GM23248 (cell line): ENCODE results near the gene MTMR11. TPM values are rescaled to one million over a fixed set of nuclear protein-coding genes. Genes with fewer than 3 reads are reported as not detected.
"Not testable (repeated sequence)": the region's sequence is repeated elsewhere in the genome, so short reads cannot be mapped to it uniquely, and the experiment has no call there.

Experiments
- DNase-seq: peaks from one replicate; pipeline ENCODE4 v3.0.0-alpha.2; 2015
- H2AFZ ChIP-seq: fragments of 200-600 bp; sonication (generic); 2 replicates; pipeline ENCODE4 v1.6.1; 2016; ENCODE audit warnings: antibody characterized with exemption
- H3F3A ChIP-seq: fragments of 200-600 bp; sonication (generic); 2 replicates; pipeline ENCODE4 v1.6.1; 2016; ENCODE audit warnings: mild to moderate bottlenecking, antibody characterized with exemption, mixed run types; ENCODE audit not compliant: insufficient read depth
- H3K27ac ChIP-seq: fragments of 200-600 bp; sonication (generic); 2 replicates; pipeline ENCODE4 v1.5.1; 2016; ENCODE audit warnings: mild to moderate bottlenecking
- H3K27me3 ChIP-seq: fragments of 200-600 bp; sonication (generic); replicated peaks from 2 replicates; pipeline ENCODE4 v1.6.1; 2016; ENCODE audit warnings: mild to moderate bottlenecking; ENCODE audit not compliant: insufficient read depth
- H3K36me3 ChIP-seq: fragments of 200-600 bp; sonication (generic); 2 replicates; pipeline ENCODE4 v1.6.1; 2016; ENCODE audit warnings: low read depth, mild to moderate bottlenecking
- H3K4me1 ChIP-seq: fragments of 200-600 bp; sonication (generic); 2 replicates; pipeline ENCODE4 v1.6.1; 2016; ENCODE audit warnings: mild to moderate bottlenecking; ENCODE audit not compliant: insufficient read depth
- H3K4me2 ChIP-seq: fragments of 200-600 bp; sonication (generic); one replicate; pipeline ENCODE4 v1.6.1; 2016; ENCODE audit warnings: mild to moderate bottlenecking; ENCODE audit not compliant: unreplicated experiment
- H3K4me3 ChIP-seq: fragments of 200-600 bp; sonication (generic); 2 replicates; pipeline ENCODE4 v1.5.1; 2016; ENCODE audit warnings: mild to moderate bottlenecking
- H3K79me2 ChIP-seq: fragments of 200-600 bp; sonication (generic); 2 replicates; pipeline ENCODE4 v1.6.1; 2016; ENCODE audit warnings: mild to moderate bottlenecking; ENCODE audit not compliant: insufficient read depth
- H3K9ac ChIP-seq: fragments of 200-600 bp; sonication (generic); 2 replicates; pipeline ENCODE4 v1.6.1; 2016; ENCODE audit warnings: mild to moderate bottlenecking
- H3K9me2 ChIP-seq: fragments of 200-600 bp; sonication (generic); 2 replicates; pipeline ENCODE4 v1.6.1; 2016; ENCODE audit warnings: mixed run types, mild to moderate bottlenecking, moderate library complexity; ENCODE audit not compliant: insufficient read depth
- H3K9me3 ChIP-seq: fragments of 200-600 bp; sonication (generic); one replicate; pipeline ENCODE4 v1.6.1; 2017; ENCODE audit warnings: low read depth
- H4K20me1 ChIP-seq: fragments of 200-600 bp; sonication (generic); 2 replicates; pipeline ENCODE4 v1.6.0; 2016; ENCODE audit not compliant: insufficient read depth
- EZH2 ChIP-seq: fragments of 200-600 bp; sonication (generic); IDR thresholded peaks from 2 replicates; pipeline ENCODE4 v1.6.1; 2018; ENCODE audit warnings: antibody characterized with exemption, mild to moderate bottlenecking; ENCODE audit not compliant: insufficient read depth, poor library complexity, severe bottlenecking
- EZH2phosphoT487 ChIP-seq: fragments of 200-600 bp; sonication (generic); IDR thresholded peaks from 2 replicates; pipeline ENCODE4 v1.6.1; 2018; ENCODE audit warnings: antibody characterized with exemption, moderate library complexity, mild to moderate bottlenecking, low read depth; ENCODE audit not compliant: insufficient read depth
- WGBS, 2 experiments: methylation state at CpG; one replicate each; pipeline ENCODE4 v1.1.6; 2015 to 2017; ENCODE audit warnings: low lambda C conversion rate in 2 of 2, low coverage in 1 of 2; ENCODE audit errors: missing lambda C conversion rate in 2 of 2; 5-methylcytosine and 5-hydroxymethylcytosine counted together
- in situ Hi-C: fragments of 300-500 bp; cut with MboI; formaldehyde crosslinking; loops from 2 replicates; pipeline ENCODE4 v1.15.0; 2020
- polyA plus RNA-seq: library from polyadenylated mRNA; unstranded; fragments of >200 nt; fragmentation: Nextera tagmentation; extraction: Ambion mirVana; gene quantifications from 2 replicates; pipeline ENCODE4 v1.2.1, GENCODE V29; 2016
- total RNA-seq: library from RNA; depleted of rRNA; stranded (reverse); fragments of >200 nt; shearing (Covaris generic); gene quantifications from 2 replicates; pipeline ENCODE4 v1.2.3, GENCODE V29; 2014

MTMR11 gene
- total and polyA plus RNA-seq, 2 experiments from 2014 or later = 12.4 to 13.1 TPM

- H3K9ac ChIP-seq = no peak overlapping the region
- H4K20me1 ChIP-seq = no peaks in the 10 kb centered on the region
- H3K4me3 ChIP-seq = no peak overlapping the region
- H3K27me3 ChIP-seq = no peaks in the 10 kb centered on the region
- WGBS, 2 experiments = 42 to 51% methylated on average over 3 of the region's 3 CpGs
- no peaks in the 10 kb centered on the region for H3K9me3 ChIP-seq
- no peaks in the 10 kb centered on the region for H3K9me2 ChIP-seq
- no peak for DNase-seq
- H3K4me1 ChIP-seq = peaks cover 20% of the 10 kb centered on the region
- in situ Hi-C loops = no loop called here
- 0 out of 2 replicates have a peak overlapping the region, but pooled peaks have one; percentile 0 for H3K27ac ChIP-seq
- peaks cover 31% of the 10 kb centered on the region; the same call in 1 of the 2 replicates for H3K36me3 ChIP-seq
- no peaks in the 10 kb centered on the region for H3K79me2 ChIP-seq
- peaks cover 33% of the 10 kb centered on the region for H3F3A ChIP-seq
- no peak overlapping the region for H3K4me2 ChIP-seq
- TF ChIP-seq EZH2 (no peak), EZH2phosphoT487 (no peak)
- no peak overlapping the region for H2AFZ ChIP-seq
Observed at GRCh38 chr1:149942885-149943284, 6.2 kb upstream of the MTMR11 start.

- TF ChIP-seq EZH2phosphoT487 (no peak), EZH2 (no peak)
- peaks cover 27% of the 10 kb centered on the region for H3K4me1 ChIP-seq
- in situ Hi-C loops = no loop called here
- H3K4me3 ChIP-seq = no peak overlapping the region
- peaks cover 25% of the 10 kb centered on the region; the same call in 1 of the 2 replicates for H3K36me3 ChIP-seq
- peak overlapping the region; percentile 0; the same call in 1 of the 2 replicates for H3K27ac ChIP-seq
- no peaks in the 10 kb centered on the region for H3K9me3 ChIP-seq
- peaks cover 39% of the 10 kb centered on the region for H3F3A ChIP-seq
- 43 to 48% methylated on average over 5 of the region's 5 CpGs for WGBS, 2 experiments
- H3K79me2 ChIP-seq = no peaks in the 10 kb centered on the region
- no peak overlapping the region for H3K9ac ChIP-seq
- H4K20me1 ChIP-seq = no peaks in the 10 kb centered on the region
- H2AFZ ChIP-seq = no peak overlapping the region
- H3K4me2 ChIP-seq = no peak overlapping the region
- no peaks in the 10 kb centered on the region for H3K27me3 ChIP-seq
- no peak for DNase-seq
- H3K9me2 ChIP-seq = no peaks in the 10 kb centered on the region
Observed at GRCh38 chr1:149942207-149942606, 5.5 kb upstream of the MTMR11 start.

GRCh38 chr1:149940427-149940826 lies 3.7 kb upstream of the MTMR11 start:
- peaks cover 10% of the 10 kb centered on the region; the same call in 1 of the 2 replicates for H3K79me2 ChIP-seq
- H3K9me2 ChIP-seq = no peaks in the 10 kb centered on the region
- H3K27ac ChIP-seq = peak overlapping the region; percentile 75
- H3K4me2 ChIP-seq = no peak overlapping the region
- no peak overlapping the region for H2AFZ ChIP-seq
- 65 to 81% methylated on average over 3 of the region's 3 CpGs for WGBS, 2 experiments
- no peaks in the 10 kb centered on the region for H3K27me3 ChIP-seq
- H3K36me3 ChIP-seq = peaks cover 15% of the 10 kb centered on the region; the same call in 1 of the 2 replicates
- in situ Hi-C loops = no loop called here
- H3K4me1 ChIP-seq = peaks cover 37% of the 10 kb centered on the region
- no peaks in the 10 kb centered on the region for H4K20me1 ChIP-seq
- H3K9ac ChIP-seq = no peak overlapping the region
- peaks cover 43% of the 10 kb centered on the region for H3F3A ChIP-seq
- no peak for DNase-seq
- no peaks in the 10 kb centered on the region for H3K9me3 ChIP-seq
- TF ChIP-seq EZH2phosphoT487 (no peak), EZH2 (no peak)
- no peak overlapping the region for H3K4me3 ChIP-seq

GRCh38 chr1:149938668-149939003 lies 2.0 kb upstream of the MTMR11 start:
- peaks cover 39% of the 10 kb centered on the region for H3K4me1 ChIP-seq
- in situ Hi-C loops, H2AFZ ChIP-seq, H3K9me3 ChIP-seq, H3K9me2 ChIP-seq, DNase-seq, H4K20me1 ChIP-seq, H3K36me3 ChIP-seq, H3K27me3 ChIP-seq: not testable (repeated sequence)
- H3K4me3 ChIP-seq = peak overlapping the region; percentile 45
- peak overlapping the region; percentile 75 for H3K27ac ChIP-seq
- peak overlapping the region; percentile 74 for H3K4me2 ChIP-seq
- peaks cover 43% of the 10 kb centered on the region for H3F3A ChIP-seq
- peak overlapping the region; percentile 19; the same call in 1 of the 2 replicates for H3K9ac ChIP-seq
- WGBS, 2 experiments = 19 to 23% methylated on average over 11 to 13 of the region's 13 CpGs
- peaks cover 15% of the 10 kb centered on the region; the same call in 1 of the 2 replicates for H3K79me2 ChIP-seq

- Histone ChIP-seq H3F3A (peaks cover 43% of the 10 kb centered on the region), H3K27me3 (no peaks in the 10 kb centered on the region), H3K9ac (no peak overlapping the region), H3K27ac (peak overlapping the region; percentile 24; the same call in 1 of the 2 replicates), H3K36me3 (no peaks in the 10 kb centered on the region), H3K4me1 (peaks cover 39% of the 10 kb centered on the region), H3K4me2 (peak overlapping the region; percentile 90), H3K4me3 (no peak overlapping the region), H3K9me3 (no peaks in the 10 kb centered on the region), H3K9me2 (no peaks in the 10 kb centered on the region), H3K79me2 (peaks cover 15% of the 10 kb centered on the region; the same call in 1 of the 2 replicates), H4K20me1 (no peaks in the 10 kb centered on the region), H2AFZ (no peak overlapping the region)
- peak; percentile 37 for DNase-seq
- in situ Hi-C loops = no loop called here
- no peak for TF ChIP-seq EZH2
- no peak for TF ChIP-seq EZH2phosphoT487
Observed at GRCh38 chr1:149937759-149938158, 1.1 kb upstream of the MTMR11 start.
